ENCODE data around the gene ANKFN1. TPM values are rescaled to one million over a fixed set of nuclear protein-coding genes. Genes with fewer than 3 reads are reported as not detected.

ANKFN1 gene
- total RNA-seq, 1 experiment from 2014 or later: not detected

DNA sequence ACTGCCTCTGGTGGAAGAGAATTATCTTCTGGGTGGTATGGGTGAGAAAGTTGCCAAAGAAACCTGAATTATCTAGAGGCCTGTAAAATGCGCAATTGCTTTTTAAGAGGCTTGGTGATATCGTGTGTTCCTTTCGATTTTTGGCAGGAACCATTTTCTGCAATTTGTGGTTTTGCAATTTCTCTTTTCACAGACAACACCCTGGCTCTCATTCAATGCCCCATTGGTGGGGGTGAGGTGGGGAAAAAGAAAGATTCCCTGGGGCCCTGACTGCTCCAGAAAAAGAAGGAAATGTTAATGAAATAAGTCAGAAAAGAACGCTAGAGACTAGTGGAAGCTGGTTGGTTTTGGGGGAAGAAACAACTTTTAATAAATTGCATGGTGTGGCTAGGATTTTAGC lies 77.4 kb downstream of the ANKFN1 start:
- ChIA-PET POLR2A (ENCODE audit: low non-redundant PET) (no interaction called here), CTCF (no interaction called here)
- intact Hi-C loops (cut with micrococcal nuclease; ENCODE audit: unreplicated experiment): no loop called here
- peak; percentile 6 for DNase-seq (ENCODE audit: low spot score)
- no peaks in the 10 kb centered on the region for H3K4me1 ChIP-seq (ENCODE audit: insufficient read depth, low read length, poor library complexity, severe bottlenecking)
- no peak overlapping the region for H3K27ac ChIP-seq (ENCODE audit: low read depth, low read length, poor library complexity, severe bottlenecking)
- peaks cover 58% of the 10 kb centered on the region for H3K27me3 ChIP-seq (replicated peaks; ENCODE audit: insufficient read depth, low read depth, low read length, poor library complexity)
- H3K9me3 ChIP-seq (ENCODE audit: low read depth, low read length, poor library complexity, severe bottlenecking): no peaks in the 10 kb centered on the region
- H3K4me3 ChIP-seq (ENCODE audit: low read depth, low read length, poor library complexity, severe bottlenecking): no peak overlapping the region
- TF ChIP-seq, protein P1, sequence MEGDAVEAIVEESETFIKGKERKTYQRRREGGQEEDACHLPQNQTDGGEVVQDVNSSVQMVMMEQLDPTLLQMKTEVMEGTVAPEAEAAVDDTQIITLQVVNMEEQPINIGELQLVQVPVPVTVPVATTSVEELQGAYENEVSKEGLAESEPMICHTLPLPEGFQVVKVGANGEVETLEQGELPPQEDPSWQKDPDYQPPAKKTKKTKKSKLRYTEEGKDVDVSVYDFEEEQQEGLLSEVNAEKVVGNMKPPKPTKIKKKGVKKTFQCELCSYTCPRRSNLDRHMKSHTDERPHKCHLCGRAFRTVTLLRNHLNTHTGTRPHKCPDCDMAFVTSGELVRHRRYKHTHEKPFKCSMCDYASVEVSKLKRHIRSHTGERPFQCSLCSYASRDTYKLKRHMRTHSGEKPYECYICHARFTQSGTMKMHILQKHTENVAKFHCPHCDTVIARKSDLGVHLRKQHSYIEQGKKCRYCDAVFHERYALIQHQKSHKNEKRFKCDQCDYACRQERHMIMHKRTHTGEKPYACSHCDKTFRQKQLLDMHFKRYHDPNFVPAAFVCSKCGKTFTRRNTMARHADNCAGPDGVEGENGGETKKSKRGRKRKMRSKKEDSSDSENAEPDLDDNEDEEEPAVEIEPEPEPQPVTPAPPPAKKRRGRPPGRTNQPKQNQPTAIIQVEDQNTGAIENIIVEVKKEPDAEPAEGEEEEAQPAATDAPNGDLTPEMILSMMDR (conservative IDR thresholded peaks at IDR 0.05; ENCODE audit: low read depth, low read length): no peak
- no peak for TF ChIP-seq EZH2 (IDR thresholded peaks at IDR 0.05; ENCODE audit: borderline replicate concordance, low read depth, low read length, poor library complexity, severe bottlenecking)
- no TSS peak for BruUV-seq (replicated peaks)
- no peaks in the 10 kb centered on the region for H3K36me3 ChIP-seq (ENCODE audit: insufficient read depth, low read length, poor library complexity, severe bottlenecking)

DNA sequence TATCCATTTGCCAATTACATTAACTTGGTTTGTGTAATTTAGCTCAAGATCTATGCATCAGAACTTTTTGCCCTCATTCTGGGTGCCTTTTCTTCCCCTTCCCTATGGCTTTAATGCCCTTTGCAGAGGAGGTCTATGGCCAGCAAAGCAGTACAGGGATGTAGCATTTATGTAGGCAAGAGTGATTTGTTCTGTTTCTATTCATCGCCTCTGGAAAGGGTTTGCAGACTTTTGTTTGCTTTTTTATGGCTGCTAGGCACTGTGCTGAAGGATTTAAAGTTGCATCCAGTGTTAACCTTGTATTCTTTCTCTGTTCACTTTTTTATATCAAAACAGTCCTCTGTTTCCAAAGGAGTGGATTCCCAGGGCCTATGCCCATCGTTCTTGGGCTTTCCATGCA lies 78.0 kb downstream of the ANKFN1 start:
- TF ChIP-seq EZH2 (IDR thresholded peaks at IDR 0.05; ENCODE audit: borderline replicate concordance, low read depth, low read length, poor library complexity, severe bottlenecking): no peak
- TF ChIP-seq, protein P1 (conservative IDR thresholded peaks at IDR 0.05; ENCODE audit: low read depth, low read length): no peak
- no TSS peak for BruUV-seq (replicated peaks)
- intact Hi-C loops (cut with micrococcal nuclease; ENCODE audit: unreplicated experiment): no loop called here
- Histone ChIP-seq H3K4me3 (ENCODE audit: low read depth, low read length, poor library complexity, severe bottlenecking) (no peak overlapping the region), H3K27ac (ENCODE audit: low read depth, low read length, poor library complexity, severe bottlenecking) (no peak overlapping the region), H3K36me3 (ENCODE audit: insufficient read depth, low read length, poor library complexity, severe bottlenecking) (no peaks in the 10 kb centered on the region), H3K9me3 (ENCODE audit: low read depth, low read length, poor library complexity, severe bottlenecking) (no peaks in the 10 kb centered on the region), H3K27me3 (replicated peaks; ENCODE audit: insufficient read depth, low read depth, low read length, poor library complexity) (peaks cover 58% of the 10 kb centered on the region), H3K4me1 (ENCODE audit: insufficient read depth, low read length, poor library complexity, severe bottlenecking) (no peaks in the 10 kb centered on the region)
- ChIA-PET CTCF (no interaction called here), POLR2A (ENCODE audit: low non-redundant PET) (no interaction called here)
- DNase-seq (ENCODE audit: low spot score): no peak

DNA sequence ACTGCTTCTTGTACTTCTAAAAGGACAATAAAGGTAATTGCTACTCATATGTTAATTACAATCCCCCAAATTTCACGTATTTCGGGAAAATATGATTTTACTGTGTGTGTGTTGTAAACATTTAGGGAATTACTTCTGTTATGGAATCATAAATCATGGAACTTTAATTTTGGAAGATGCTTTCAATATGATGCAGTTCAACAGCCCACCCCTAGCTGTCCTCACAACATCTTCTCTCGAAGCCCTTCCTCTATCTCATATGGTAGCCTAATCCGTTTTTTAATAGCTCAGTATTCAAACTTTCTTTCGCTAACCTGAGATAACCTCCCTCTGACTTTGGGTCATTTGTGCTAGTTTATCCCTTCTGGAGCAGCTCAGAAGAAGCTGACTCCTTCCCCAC lies 78.4 kb downstream of the ANKFN1 start:
- Histone ChIP-seq H3K4me3 (ENCODE audit: low read depth, low read length, poor library complexity, severe bottlenecking) (no peak overlapping the region), H3K27ac (ENCODE audit: low read depth, low read length, poor library complexity, severe bottlenecking) (no peak overlapping the region), H3K27me3 (replicated peaks; ENCODE audit: insufficient read depth, low read depth, low read length, poor library complexity) (peaks cover 58% of the 10 kb centered on the region), H3K36me3 (ENCODE audit: insufficient read depth, low read length, poor library complexity, severe bottlenecking) (no peaks in the 10 kb centered on the region), H3K9me3 (ENCODE audit: low read depth, low read length, poor library complexity, severe bottlenecking) (no peaks in the 10 kb centered on the region), H3K4me1 (ENCODE audit: insufficient read depth, low read length, poor library complexity, severe bottlenecking) (no peaks in the 10 kb centered on the region)
- DNase-seq (ENCODE audit: low spot score): no peak
- intact Hi-C loops (cut with micrococcal nuclease; ENCODE audit: unreplicated experiment): no loop called here
- CTCF ChIA-PET: no interaction called here
- no TSS peak for BruUV-seq (replicated peaks)
- TF ChIP-seq, protein P1 (conservative IDR thresholded peaks at IDR 0.05; ENCODE audit: low read depth, low read length): 0 out of 2 replicates have a peak, but pooled peaks have one; percentile 18
- no peak for TF ChIP-seq EZH2 (IDR thresholded peaks at IDR 0.05; ENCODE audit: borderline replicate concordance, low read depth, low read length, poor library complexity, severe bottlenecking)
- POLR2A ChIA-PET (ENCODE audit: low non-redundant PET): no interaction called here

Measured in A673 (cell line).